HEK293 (cell line): Measurements from ENCODE around the gene PCYOX1L.
A peak's percentile ranks its signal among the peaks of the same experiment; 100 is the strongest.

Experiments
- CTCF ChIA-PET: fragments of 350-600 bp; formaldehyde crosslinking; extraction: SDS; loops from one replicate; lab custom pipeline; 2021; ENCODE audit warnings: antibody characterized with exemption; lab: Yijun Ruan, JAX
- POLR2A ChIA-PET: fragments of 300-600 bp; formaldehyde crosslinking; extraction: SDS; loops from one replicate; lab custom pipeline; 2020; ENCODE audit warnings: antibody characterized with exemption, inconsistent platforms; lab: Yijun Ruan, JAX
- H3K27ac ChIP-seq: fragments of 200-500 bp; sonication (Bioruptor generic); 2 replicates; pipeline ENCODE4 v1.5.1; 2014; ENCODE audit warnings: low read depth, low read length, control low read depth, inconsistent platforms; ENCODE audit errors: extremely low read depth
- H3K36me3 ChIP-seq, 2 experiments: fragments of 200-500 bp in 1 of 2; sonication (Bioruptor generic) in 1 of 2; 1 replicate in 1 of 2; 2 replicates in 1 of 2; pipeline ENCODE4 v1.5.1; 2014 to 2017; ENCODE audit warnings: inconsistent platforms in 2 of 2, low read length in 2 of 2; ENCODE audit not compliant: control insufficient read depth in 2 of 2, insufficient read depth in 1 of 2
- H3K4me1 ChIP-seq: fragments of 200-500 bp; sonication (Bioruptor generic); 2 replicates; pipeline ENCODE4 v1.5.1; 2014; ENCODE audit warnings: mild to moderate bottlenecking, low read length, inconsistent platforms; ENCODE audit not compliant: control insufficient read depth, insufficient read depth
- H3K4me3 ChIP-seq: 2 replicates; pipeline ENCODE4 v1.5.1; 2011; ENCODE audit warnings: low read depth, mild to moderate bottlenecking, control low read depth, low read length, moderate library complexity
- H3K9me3 ChIP-seq: fragments of 200-500 bp; sonication (Bioruptor generic); 2 replicates; pipeline ENCODE4 v1.5.1; 2014; ENCODE audit warnings: low read depth, low read length, inconsistent platforms; ENCODE audit not compliant: control insufficient read depth, insufficient read depth
- KLF17 ChIP-seq: fragments of 450-650 bp; formaldehyde crosslinking; IDR thresholded peaks from 2 replicates; pipeline ENCODE4 v1.5.1; 2016; ENCODE audit warnings: missing biosample characterization, missing genetic modification characterization
- KLF7 ChIP-seq: fragments of 450-650 bp; formaldehyde crosslinking; IDR thresholded peaks from 2 replicates; pipeline ENCODE4 v1.5.1; 2016; ENCODE audit warnings: missing biosample characterization, missing genetic modification characterization, borderline replicate concordance
- KLF9 ChIP-seq: fragments of 450-650 bp; formaldehyde crosslinking; IDR thresholded peaks from 2 replicates; pipeline ENCODE4 v1.5.1; 2016; ENCODE audit warnings: missing biosample characterization, missing genetic modification characterization, low read depth
- SALL2 ChIP-seq: fragments of 450-650 bp; formaldehyde crosslinking; IDR thresholded peaks from 2 replicates; pipeline ENCODE4 v1.5.0; 2017; ENCODE audit warnings: missing biosample characterization, mild to moderate bottlenecking, missing genetic modification characterization, borderline replicate concordance
- SP3 ChIP-seq: fragments of 450-650 bp; formaldehyde crosslinking; IDR thresholded peaks from 2 replicates; pipeline ENCODE4 v1.5.1; 2016; ENCODE audit warnings: missing biosample characterization, missing genetic modification characterization
- ZNF10 ChIP-seq: fragments of 450-650 bp; formaldehyde crosslinking; IDR thresholded peaks from 2 replicates; pipeline ENCODE4 v1.5.1; 2017; ENCODE audit warnings: missing biosample characterization, missing genetic modification characterization
- ZNF121 ChIP-seq: fragments of 450-650 bp; formaldehyde crosslinking; IDR thresholded peaks from 2 replicates; pipeline ENCODE4 v1.5.1; 2016; ENCODE audit warnings: missing biosample characterization, missing genetic modification characterization
- ZNF132 ChIP-seq: fragments of 450-650 bp; formaldehyde crosslinking; IDR thresholded peaks from 2 replicates; pipeline ENCODE4 v1.5.1; 2017; ENCODE audit warnings: missing biosample characterization, missing genetic modification characterization, borderline replicate concordance
- ZNF140 ChIP-seq: fragments of 450-650 bp; formaldehyde crosslinking; IDR thresholded peaks from 2 replicates; pipeline ENCODE4 v1.5.1; 2016; ENCODE audit warnings: missing biosample characterization, missing genetic modification characterization
- ZNF239 ChIP-seq: fragments of 450-650 bp; formaldehyde crosslinking; IDR thresholded peaks from 2 replicates; pipeline ENCODE4 v1.5.1; 2016; ENCODE audit warnings: missing biosample characterization, missing genetic modification characterization
- ZNF24 ChIP-seq: fragments of 450-650 bp; formaldehyde crosslinking; IDR thresholded peaks from 2 replicates; pipeline ENCODE4 v1.5.1; 2016; ENCODE audit warnings: missing biosample characterization, missing genetic modification characterization
- ZNF292 ChIP-seq: fragments of 450-650 bp; formaldehyde crosslinking; IDR thresholded peaks from 2 replicates; pipeline ENCODE4 v1.5.1; 2016; ENCODE audit warnings: low read depth, missing biosample characterization, missing genetic modification characterization, borderline replicate concordance
- ZNF548 ChIP-seq: fragments of 450-650 bp; formaldehyde crosslinking; IDR thresholded peaks from 2 replicates; pipeline ENCODE4 v1.5.1; 2016; ENCODE audit warnings: missing biosample characterization, missing genetic modification characterization
- ZNF571 ChIP-seq: fragments of 450-650 bp; formaldehyde crosslinking; IDR thresholded peaks from 2 replicates; pipeline ENCODE4 v1.5.0; 2017; ENCODE audit warnings: missing biosample characterization, missing genetic modification characterization
- ZNF600 ChIP-seq: fragments of 450-650 bp; formaldehyde crosslinking; IDR thresholded peaks from 2 replicates; pipeline ENCODE4 v1.5.1; 2016; ENCODE audit warnings: missing biosample characterization, missing genetic modification characterization
- ZNF621 ChIP-seq: fragments of 450-650 bp; formaldehyde crosslinking; IDR thresholded peaks from 2 replicates; pipeline ENCODE4 v1.5.1; 2017; ENCODE audit warnings: missing biosample characterization, missing genetic modification characterization
- ZNF701 ChIP-seq: fragments of 450-650 bp; formaldehyde crosslinking; IDR thresholded peaks from 2 replicates; pipeline ENCODE4 v1.5.1; 2016; ENCODE audit warnings: missing biosample characterization, missing genetic modification characterization
- ZNF747 ChIP-seq: fragments of 450-650 bp; formaldehyde crosslinking; IDR thresholded peaks from 2 replicates; pipeline ENCODE4 v1.5.1; 2016; ENCODE audit warnings: missing biosample characterization, missing genetic modification characterization
- ZNF76 ChIP-seq: fragments of 450-650 bp; formaldehyde crosslinking; IDR thresholded peaks from 2 replicates; pipeline ENCODE4; 2016; ENCODE audit warnings: low read depth, missing biosample characterization, missing genetic modification characterization, borderline replicate concordance
- ZSCAN5A ChIP-seq: fragments of 450-650 bp; formaldehyde crosslinking; IDR thresholded peaks from 2 replicates; pipeline ENCODE4 v1.5.1; 2016; ENCODE audit warnings: missing biosample characterization, missing genetic modification characterization
- ZXDB ChIP-seq: fragments of 450-650 bp; formaldehyde crosslinking; IDR thresholded peaks from 2 replicates; pipeline ENCODE4 v1.5.1; 2016; ENCODE audit warnings: missing biosample characterization, missing genetic modification characterization
- TF ChIP-seq, protein P1 (sequence below): fragments of 450-650 bp; formaldehyde crosslinking; IDR thresholded peaks from 2 replicates; pipeline ENCODE4 v1.5.1; 2016; ENCODE audit warnings: missing biosample characterization, missing genetic modification characterization
- TF ChIP-seq, protein P2 (sequence below): fragments of 450-650 bp; formaldehyde crosslinking; IDR thresholded peaks from 2 replicates; pipeline ENCODE4 v1.5.1; 2016; ENCODE audit warnings: missing biosample characterization, missing genetic modification characterization
- TF ChIP-seq, protein P3 (sequence below): IDR thresholded peaks from 2 replicates; pipeline ENCODE4 v1.6.1; 2011; ENCODE audit warnings: mild to moderate bottlenecking, low read depth, low read length, borderline replicate concordance

The PCYOX1L gene

GRCh38 chr5:149374303-149374702 lies 16.5 kb downstream of the PCYOX1L start (continued):
- TF ChIP-seq, protein P1, sequence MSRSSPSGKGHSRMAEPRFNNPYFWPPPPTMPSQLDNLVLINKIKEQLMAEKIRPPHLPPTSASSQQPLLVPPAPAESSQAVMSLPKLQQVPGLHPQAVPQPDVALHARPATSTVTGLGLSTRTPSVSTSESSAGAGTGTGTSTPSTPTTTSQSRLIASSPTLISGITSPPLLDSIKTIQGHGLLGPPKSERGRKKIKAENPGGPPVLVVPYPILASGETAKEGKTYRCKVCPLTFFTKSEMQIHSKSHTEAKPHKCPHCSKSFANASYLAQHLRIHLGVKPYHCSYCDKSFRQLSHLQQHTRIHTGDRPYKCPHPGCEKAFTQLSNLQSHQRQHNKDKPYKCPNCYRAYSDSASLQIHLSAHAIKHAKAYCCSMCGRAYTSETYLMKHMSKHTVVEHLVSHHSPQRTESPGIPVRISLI (tag by site-specific recombination) = no peak
- TF ChIP-seq ZNF571 (tag by site-specific recombination) (no peak), ZNF140 (no peak), ZNF239 (tag by site-specific recombination) (no peak), KLF7 (tag by site-specific recombination) (no peak)
- TF ChIP-seq, protein P2, sequence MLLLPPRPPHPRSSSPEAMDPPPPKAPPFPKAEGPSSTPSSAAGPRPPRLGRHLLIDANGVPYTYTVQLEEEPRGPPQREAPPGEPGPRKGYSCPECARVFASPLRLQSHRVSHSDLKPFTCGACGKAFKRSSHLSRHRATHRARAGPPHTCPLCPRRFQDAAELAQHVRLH = no peak
- TF ChIP-seq, protein P3, sequence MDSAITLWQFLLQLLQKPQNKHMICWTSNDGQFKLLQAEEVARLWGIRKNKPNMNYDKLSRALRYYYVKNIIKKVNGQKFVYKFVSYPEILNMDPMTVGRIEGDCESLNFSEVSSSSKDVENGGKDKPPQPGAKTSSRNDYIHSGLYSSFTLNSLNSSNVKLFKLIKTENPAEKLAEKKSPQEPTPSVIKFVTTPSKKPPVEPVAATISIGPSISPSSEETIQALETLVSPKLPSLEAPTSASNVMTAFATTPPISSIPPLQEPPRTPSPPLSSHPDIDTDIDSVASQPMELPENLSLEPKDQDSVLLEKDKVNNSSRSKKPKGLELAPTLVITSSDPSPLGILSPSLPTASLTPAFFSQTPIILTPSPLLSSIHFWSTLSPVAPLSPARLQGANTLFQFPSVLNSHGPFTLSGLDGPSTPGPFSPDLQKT = no peak

DNA sequence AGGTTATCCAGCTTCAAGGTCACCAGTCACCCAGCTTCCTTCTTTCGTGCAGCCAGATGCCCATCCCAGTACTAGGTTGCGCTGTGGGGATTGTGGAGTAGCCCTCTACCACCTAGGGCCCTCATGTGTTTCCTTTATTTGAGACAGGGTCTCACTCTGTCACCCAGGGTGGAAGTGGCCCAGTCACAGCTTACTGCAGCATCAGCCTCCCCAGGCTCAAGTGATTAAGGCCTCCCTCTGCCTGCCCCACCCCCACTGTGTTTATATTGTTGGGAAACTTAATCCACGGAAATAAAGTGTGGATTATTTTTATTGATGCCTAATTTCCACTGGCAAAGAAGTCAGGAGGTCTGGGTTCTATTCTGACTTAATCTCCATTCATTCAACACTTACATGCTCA lies 17.0 kb downstream of the PCYOX1L start:
- H3K36me3 ChIP-seq = no peaks in the 10 kb centered on the region
- no peak for TF ChIP-seq ZSCAN5A
- TF ChIP-seq ZNF24 (tag by site-specific recombination) = no peak
- TF ChIP-seq ZNF76 (tag by site-specific recombination) = no peak
- no peak for TF ChIP-seq ZNF10 (tag by site-specific recombination)
- TF ChIP-seq ZNF747 = no peak
- TF ChIP-seq KLF17 = no peak
- no peak for TF ChIP-seq SP3 (tag by site-specific recombination)
- TF ChIP-seq KLF9 (tag by site-specific recombination) = no peak
- no peak for TF ChIP-seq ZNF132 (tag by site-specific recombination)
- TF ChIP-seq ZNF600 = no peak
- TF ChIP-seq ZNF548 (tag by site-specific recombination) = no peak
- TF ChIP-seq ZNF701 (tag by site-specific recombination) = no peak
- TF ChIP-seq ZNF292 = no peak
- no peak for TF ChIP-seq SALL2 (tag by site-specific recombination)
- no peak overlapping the region for H3K27ac ChIP-seq
- no peaks in the 10 kb centered on the region for H3K9me3 ChIP-seq
- no peak overlapping the region for H3K4me3 ChIP-seq
- POLR2A ChIA-PET = no interaction called here
- H3K4me1 ChIP-seq = no peaks in the 10 kb centered on the region
- CTCF ChIA-PET = interaction anchor here (1.2 to 15.5 kb wide), 5 partner anchors 7 to 79 kb away, joined by 3 to 212 read pairs (median 61); no protein-coding TSS in a partner anchor

GRCh38 chr5:149375434-149375833 lies 17.6 kb downstream of the PCYOX1L start:
- no peaks in the 10 kb centered on the region for H3K9me3 ChIP-seq
- no peak overlapping the region for H3K4me3 ChIP-seq
- H3K36me3 ChIP-seq = no peaks in the 10 kb centered on the region
- TF ChIP-seq ZXDB (tag by site-specific recombination) = no peak
- TF ChIP-seq ZNF121 = 0 out of 2 replicates have a peak, but pooled peaks have one; percentile 28
- TF ChIP-seq ZNF621 (tag by site-specific recombination) = no peak
- no peak overlapping the region for H3K27ac ChIP-seq
- CTCF ChIA-PET = interaction anchor here (0.7 to 15.5 kb wide), 6 partner anchors 8 to 191 kb away, joined by 3 to 212 read pairs (median 12); no protein-coding TSS in a partner anchor
- H3K4me1 ChIP-seq = no peaks in the 10 kb centered on the region
- POLR2A ChIA-PET = no interaction called here
